WTC11 (cell line): ENCODE results near the gene ADGRB2. TPM values are rescaled to one million over a fixed set of nuclear protein-coding genes. Genes with fewer than 3 reads are reported as not detected.

Source experiments
- ATAC-seq: fragments of 200-7000 bp; cut with Tn5 transposase; 2 replicates; pipeline ENCODE4 v1.10.0; 2021; ENCODE audit warnings: mild to moderate bottlenecking, moderate library complexity
- CTCF ChIA-PET: fragments of 300-600 bp; sonication (Branson Sonifier 250); formaldehyde crosslinking; loops from one replicate; lab custom pipeline; 2021; ENCODE audit warnings: antibody characterized with exemption; lab: Charles Lee
- POLR2A ChIA-PET: fragments of 350-600 bp; sonication (Branson Sonifier 250); formaldehyde crosslinking; loops from one replicate; lab custom pipeline; 2021; ENCODE audit warnings: antibody characterized with exemption; lab: Charles Lee
- DNase-seq: peaks from one replicate; pipeline ENCODE4 v3.0.0; 2021; ENCODE audit warnings: low spot score
- H3K27ac Mint-ChIP-seq: 2 replicates; pipeline ENCODE4 v1.8.0; 2021; ENCODE audit warnings: mixed read lengths
- H3K27me3 Mint-ChIP-seq: 2 replicates; pipeline ENCODE4 v1.8.0; 2021; ENCODE audit warnings: low read depth, mild to moderate bottlenecking, moderate library complexity, mixed read lengths
- H3K36me3 Mint-ChIP-seq: 2 replicates; pipeline ENCODE4 v1.8.0; 2021; ENCODE audit warnings: mixed read lengths
- H3K4me1 Mint-ChIP-seq: 2 replicates; pipeline ENCODE4 v1.8.0; 2022; ENCODE audit warnings: mixed read lengths
- H3K4me3 Mint-ChIP-seq: 2 replicates; pipeline ENCODE4 v1.8.0; 2021; ENCODE audit warnings: mild to moderate bottlenecking, moderate library complexity, mixed read lengths
- H3K9me3 Mint-ChIP-seq: 2 replicates; pipeline ENCODE4 v1.8.0; 2021; ENCODE audit warnings: mixed read lengths
- AFF4 ChIP-seq: sonication (generic); formaldehyde crosslinking; IDR thresholded peaks from 2 replicates; pipeline ENCODE4 v1.8.1; 2023; ENCODE audit warnings: mild to moderate bottlenecking, missing genetic modification reagents, borderline replicate concordance
- AR ChIP-seq: fragments of 250-450 bp; sonication (Bioruptor Pico); IDR thresholded peaks from 2 replicates; pipeline ENCODE4 v1.9.0; 2021; ENCODE audit warnings: mild to moderate bottlenecking
- ATF2 ChIP-seq: sonication (generic); formaldehyde crosslinking; IDR thresholded peaks from 2 replicates; pipeline ENCODE4 v1.8.1; 2022; ENCODE audit warnings: low read depth, missing genetic modification reagents, borderline replicate concordance
- CTCF ChIP-seq: fragments of 200-600 bp; IDR thresholded peaks from 2 replicates; pipeline ENCODE4 v1.8.0; 2022; ENCODE audit warnings: antibody characterized with exemption
- E2F1 ChIP-seq: sonication (generic); formaldehyde crosslinking; IDR thresholded peaks from 2 replicates; pipeline ENCODE4 v1.8.0; 2022; ENCODE audit warnings: mild to moderate bottlenecking, missing genetic modification reagents
- EMX1 ChIP-seq: fragments of 250-450 bp; sonication (Bioruptor Pico); IDR thresholded peaks from 2 replicates; pipeline ENCODE4 v1.8.0; 2021; ENCODE audit warnings: mild to moderate bottlenecking
- GRHL2 ChIP-seq: fragments of 250-450 bp; sonication (Bioruptor Pico); IDR thresholded peaks from 2 replicates; pipeline ENCODE4 v1.8.0; 2022; ENCODE audit warnings: mild to moderate bottlenecking, moderate library complexity; ENCODE audit not compliant: insufficient replicate concordance, severe bottlenecking
- GTF2I ChIP-seq: fragments of 250-450 bp; sonication (Bioruptor Pico); conservative IDR thresholded peaks from 2 replicates; pipeline ENCODE4 v1.4.0; 2021; ENCODE audit warnings: mild to moderate bottlenecking
- HMGA2 ChIP-seq: fragments of 250-450 bp; sonication (Bioruptor Pico); IDR thresholded peaks from 2 replicates; pipeline ENCODE4 v1.4.0; 2021; ENCODE audit warnings: mild to moderate bottlenecking, moderate library complexity
- KAT7 ChIP-seq: sonication (generic); formaldehyde crosslinking; IDR thresholded peaks from 2 replicates; pipeline ENCODE4 v1.8.1; 2023; ENCODE audit warnings: missing genetic modification reagents, mild to moderate bottlenecking, borderline replicate concordance
- NR1H2 ChIP-seq: sonication (generic); formaldehyde crosslinking; IDR thresholded peaks from 2 replicates; pipeline ENCODE4 v1.9.0; 2021; ENCODE audit warnings: mild to moderate bottlenecking, moderate library complexity, missing genetic modification reagents
- TP53 ChIP-seq: sonication (generic); formaldehyde crosslinking; IDR thresholded peaks from 2 replicates; pipeline ENCODE4 v1.8.1; 2023; ENCODE audit warnings: mild to moderate bottlenecking, missing genetic modification reagents
- ZBTB21 ChIP-seq: sonication (generic); formaldehyde crosslinking; IDR thresholded peaks from 2 replicates; pipeline ENCODE4 v1.8.1; 2023; ENCODE audit warnings: mild to moderate bottlenecking, missing genetic modification reagents, borderline replicate concordance
- ZMAT4 ChIP-seq: fragments of 250-450 bp; sonication (Bioruptor Pico); IDR thresholded peaks from 2 replicates; pipeline ENCODE4 v1.9.0; 2021; ENCODE audit warnings: mild to moderate bottlenecking
- ZNF416 ChIP-seq: fragments of 250-450 bp; sonication (Bioruptor Pico); IDR thresholded peaks from 2 replicates; pipeline ENCODE4 v1.9.0; 2021; ENCODE audit warnings: mild to moderate bottlenecking, inconsistent platforms
- ZNF671 ChIP-seq: fragments of 250-450 bp; sonication (Bioruptor Pico); IDR thresholded peaks from 2 replicates; pipeline ENCODE4 v1.8.0; 2021; ENCODE audit warnings: mild to moderate bottlenecking
- ZSCAN18 ChIP-seq: fragments of 250-450 bp; sonication (Bioruptor Pico); IDR thresholded peaks from 2 replicates; pipeline ENCODE4 v2.1.2; 2022; ENCODE audit warnings: mild to moderate bottlenecking, moderate library complexity
- total RNA-seq: library from RNA; stranded (reverse); gene quantifications from 3 replicates; pipeline ENCODE4 v1.2.3, GENCODE V29; 2021

ADGRB2 gene
- total RNA-seq, 1 experiment from 2014 or later: 39.3 TPM

- TF ChIP-seq ZSCAN18 (no peak), ZNF671 (CRISPR knock-in tag) (no peak), HMGA2 (CRISPR knock-in tag) (no peak), ZBTB21 (no peak)
- TF ChIP-seq, all 79 proteins: peak for 0
These were observed 39.5 kb upstream of the ADGRB2 start (continued) for GRCh38 chr1:31803610-31804009.

- H3K27me3 Mint-ChIP-seq: no peaks in the 10 kb centered on the region; the same call in 1 of the 2 replicates
- no peaks in the 10 kb centered on the region for H3K9me3 Mint-ChIP-seq
- peaks cover 32% of the 10 kb centered on the region for H3K4me1 Mint-ChIP-seq
- TF ChIP-seq CTCF (no peak), KAT7 (no peak), ATF2 (CRISPR knock-in tag) (no peak), ZNF416 (CRISPR knock-in tag) (no peak), EMX1 (CRISPR knock-in tag) (no peak), TP53 (CRISPR knock-in tag) (no peak), AFF4 (CRISPR knock-in tag) (no peak), E2F1 (CRISPR knock-in tag) (no peak), AR (CRISPR knock-in tag) (no peak), NR1H2 (CRISPR knock-in tag) (no peak), GRHL2 (no peak), ZMAT4 (CRISPR knock-in tag) (no peak), GTF2I (CRISPR knock-in tag) (no peak)
- ChIA-PET CTCF (interaction anchor here (1.6 kb wide), 1 partner anchor 57 kb away, joined by 5 read pairs; no protein-coding TSS in a partner anchor), POLR2A (no interaction called here)
- H3K27ac Mint-ChIP-seq: no peak overlapping the region
- no peak overlapping the region for H3K4me3 Mint-ChIP-seq
- DNase-seq (no peak), ATAC-seq (no peak)
- no peaks in the 10 kb centered on the region for H3K36me3 Mint-ChIP-seq
These were observed 38.3 kb upstream of the ADGRB2 start for GRCh38 chr1:31802190-31803150.
